Stimulated activated CD4-positive, alpha-beta T cell treated with anti-CD3 and anti-CD28 coated beads, Interleukin-1b, Interleukin-23, amount 100 ng/mL, for 48 hours (primary cell): ENCODE measurements around the gene FBXO36.
A peak's percentile ranks its signal among the peaks of the same experiment; 100 is the strongest.
"Not testable (repeated sequence)": the region's sequence is repeated elsewhere in the genome, so short reads cannot be mapped to it uniquely, and the experiment has no call there.

Experiments used
- DNase-seq: peaks from one replicate; pipeline ENCODE4 v3.0.0-alpha.2; 2020

FBXO36 gene

GRCh38 chr2:229922449-229923386, at the start of gene FBXO36:
Gene FBXO36 (plus strand): TSS chr2:229922503. CDS start chr2:229922514, 11 bp downstream.
- peak; percentile 87 for DNase-seq

GRCh38 chr2:229873123-229873581, 49.2 kb upstream of the FBXO36 start:
- DNase-seq, result no peak

- DNase-seq, result no peak
These were observed 47.7 kb upstream of the FBXO36 start for GRCh38 chr2:229874647-229875046.

GRCh38 chr2:229875549-229875948, 46.8 kb upstream of the FBXO36 start:
- DNase-seq, result no peak

- no peak for DNase-seq
These were observed 42.9 kb upstream of the FBXO36 start for GRCh38 chr2:229879191-229879950.

- DNase-seq, result no peak
These were observed 41.3 kb upstream of the FBXO36 start for GRCh38 chr2:229880892-229881586.

GRCh38 chr2:229882583-229882982, 39.7 kb upstream of the FBXO36 start:
- DNase-seq, result no peak

- DNase-seq, result no peak
These were observed 37.3 kb upstream of the FBXO36 start for GRCh38 chr2:229884775-229885699.

- DNase-seq, result no peak
These were observed 34.9 kb upstream of the FBXO36 start for GRCh38 chr2:229887441-229887840.

- no peak for DNase-seq
These were observed 34.3 kb upstream of the FBXO36 start for GRCh38 chr2:229888031-229888430.

- no peak for DNase-seq
These were observed 33.3 kb upstream of the FBXO36 start for GRCh38 chr2:229889023-229889422.

GRCh38 chr2:229896857-229897256, 25.4 kb upstream of the FBXO36 start:
- DNase-seq, result no peak

GRCh38 chr2:229899604-229900003, 22.7 kb upstream of the FBXO36 start:
- DNase-seq, result no peak

- no peak for DNase-seq
These were observed 22.3 kb upstream of the FBXO36 start for GRCh38 chr2:229900012-229900411.

GRCh38 chr2:229900514-229900913, 21.8 kb upstream of the FBXO36 start:
- DNase-seq, result not testable (repeated sequence)

GRCh38 chr2:229901819-229902218, 20.5 kb upstream of the FBXO36 start:
- no peak for DNase-seq

GRCh38 chr2:229903037-229903436, 19.3 kb upstream of the FBXO36 start:
- DNase-seq, result no peak

GRCh38 chr2:229905601-229906000, 16.7 kb upstream of the FBXO36 start:
- no peak for DNase-seq

GRCh38 chr2:229909090-229909489, 13.2 kb upstream of the FBXO36 start:
- DNase-seq, result no peak

GRCh38 chr2:229910147-229910831, 12.0 kb upstream of the FBXO36 start:
- no peak for DNase-seq

GRCh38 chr2:229910832-229911412, 11.4 kb upstream of the FBXO36 start:
- DNase-seq, result no peak
